Osteocyte (in vitro differentiated cells): Measurements from ENCODE around the gene WDR6. TPM values are rescaled to one million over a fixed set of nuclear protein-coding genes. Genes with fewer than 3 reads are reported as not detected.

Experiments used
- DNase-seq: peaks from one replicate; pipeline ENCODE4 v3.0.0; 2021; ENCODE audit warnings: mixed read lengths; ENCODE audit not compliant: unreplicated experiment; ENCODE audit errors: extremely low spot score
- H3K27ac Mint-ChIP-seq: one replicate; pipeline ENCODE4 v1.8.0; 2021; ENCODE audit warnings: mild to moderate bottlenecking, mixed read lengths; ENCODE audit not compliant: unreplicated experiment
- H3K27me3 Mint-ChIP-seq: one replicate; pipeline ENCODE4 v1.8.0; 2021; ENCODE audit warnings: mixed read lengths; ENCODE audit not compliant: unreplicated experiment
- H3K36me3 Mint-ChIP-seq: one replicate; pipeline ENCODE4 v1.8.0; 2021; ENCODE audit warnings: mixed read lengths; ENCODE audit not compliant: unreplicated experiment
- H3K4me1 Mint-ChIP-seq: one replicate; pipeline ENCODE4 v1.8.0; 2021; ENCODE audit warnings: mixed read lengths; ENCODE audit not compliant: unreplicated experiment
- H3K4me3 Mint-ChIP-seq: one replicate; pipeline ENCODE4 v1.8.0; 2021; ENCODE audit warnings: mild to moderate bottlenecking, moderate library complexity, mixed read lengths; ENCODE audit not compliant: unreplicated experiment
- H3K9me3 Mint-ChIP-seq: one replicate; pipeline ENCODE4 v1.8.0; 2021; ENCODE audit warnings: mixed read lengths; ENCODE audit not compliant: unreplicated experiment
- total RNA-seq: library from RNA; stranded (reverse); gene quantifications from 2 replicates; pipeline ENCODE4 v1.2.1, GENCODE V29; 2021
- TF ChIP-seq, protein P1 (sequence below): fragments of 200-600 bp; sonication (generic); IDR thresholded peaks from 2 replicates; pipeline ENCODE4 v1.5.0; 2021; ENCODE audit warnings: antibody characterized with exemption, mild to moderate bottlenecking, moderate library complexity

Gene WDR6
- total RNA-seq, 1 donor from 2014 or later, result 236 TPM

DNA sequence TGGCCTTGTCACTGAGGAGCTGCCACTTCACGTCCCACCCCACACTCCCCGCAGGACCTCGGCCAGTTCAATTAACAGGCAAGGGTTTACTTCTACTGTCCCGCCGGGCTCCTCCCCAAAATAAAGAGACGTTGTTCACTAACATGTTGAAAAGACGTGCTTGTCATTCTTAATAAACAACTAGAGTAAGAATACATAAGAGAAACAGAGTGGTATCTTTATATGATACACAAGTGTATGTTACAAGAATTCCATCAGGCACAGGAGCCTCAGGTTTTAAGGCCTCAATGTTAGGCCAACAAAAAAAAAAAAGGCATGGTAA is 22.3 kb downstream of the WDR6 start:
- TF ChIP-seq, protein P1, sequence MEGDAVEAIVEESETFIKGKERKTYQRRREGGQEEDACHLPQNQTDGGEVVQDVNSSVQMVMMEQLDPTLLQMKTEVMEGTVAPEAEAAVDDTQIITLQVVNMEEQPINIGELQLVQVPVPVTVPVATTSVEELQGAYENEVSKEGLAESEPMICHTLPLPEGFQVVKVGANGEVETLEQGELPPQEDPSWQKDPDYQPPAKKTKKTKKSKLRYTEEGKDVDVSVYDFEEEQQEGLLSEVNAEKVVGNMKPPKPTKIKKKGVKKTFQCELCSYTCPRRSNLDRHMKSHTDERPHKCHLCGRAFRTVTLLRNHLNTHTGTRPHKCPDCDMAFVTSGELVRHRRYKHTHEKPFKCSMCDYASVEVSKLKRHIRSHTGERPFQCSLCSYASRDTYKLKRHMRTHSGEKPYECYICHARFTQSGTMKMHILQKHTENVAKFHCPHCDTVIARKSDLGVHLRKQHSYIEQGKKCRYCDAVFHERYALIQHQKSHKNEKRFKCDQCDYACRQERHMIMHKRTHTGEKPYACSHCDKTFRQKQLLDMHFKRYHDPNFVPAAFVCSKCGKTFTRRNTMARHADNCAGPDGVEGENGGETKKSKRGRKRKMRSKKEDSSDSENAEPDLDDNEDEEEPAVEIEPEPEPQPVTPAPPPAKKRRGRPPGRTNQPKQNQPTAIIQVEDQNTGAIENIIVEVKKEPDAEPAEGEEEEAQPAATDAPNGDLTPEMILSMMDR, result no peak
- peaks cover 20% of the 10 kb centered on the region for H3K4me1 Mint-ChIP-seq
- no peaks in the 10 kb centered on the region for H3K9me3 Mint-ChIP-seq
- H3K36me3 Mint-ChIP-seq, result peaks cover 23% of the 10 kb centered on the region
- peak overlapping the region; percentile 92 for H3K4me3 Mint-ChIP-seq
- DNase-seq, result no peak
- H3K27ac Mint-ChIP-seq, result peak overlapping the region; percentile 95
- no peaks in the 10 kb centered on the region for H3K27me3 Mint-ChIP-seq

DNA sequence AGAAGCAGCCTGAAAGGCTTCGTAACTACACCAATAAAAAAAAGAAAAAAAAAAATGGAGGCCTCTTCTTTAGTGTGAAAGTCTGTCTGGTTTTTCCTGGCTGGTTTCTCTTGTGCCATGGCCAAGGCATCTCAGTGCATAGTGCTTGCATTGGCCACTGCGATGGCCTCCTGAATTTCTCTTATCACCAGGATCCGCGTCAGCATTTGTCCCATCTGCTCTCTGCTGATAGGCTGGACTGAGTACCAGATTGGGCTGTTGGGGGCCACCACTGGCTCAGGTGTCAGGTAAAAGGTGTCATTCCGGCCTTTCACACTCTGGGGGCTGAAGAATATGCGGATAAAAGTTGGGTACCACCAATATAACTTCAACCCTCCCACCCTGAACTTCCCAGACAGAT is 23.1 kb downstream of the WDR6 start:
- Mint-ChIP-seq H3K27me3 (no peaks in the 10 kb centered on the region), H3K27ac (peak overlapping the region; percentile 23), H3K4me1 (peaks cover 20% of the 10 kb centered on the region), H3K36me3 (peaks cover 22% of the 10 kb centered on the region), H3K9me3 (no peaks in the 10 kb centered on the region), H3K4me3 (no peak overlapping the region)
- TF ChIP-seq, protein P1, result no peak
- no peak for DNase-seq

DNA sequence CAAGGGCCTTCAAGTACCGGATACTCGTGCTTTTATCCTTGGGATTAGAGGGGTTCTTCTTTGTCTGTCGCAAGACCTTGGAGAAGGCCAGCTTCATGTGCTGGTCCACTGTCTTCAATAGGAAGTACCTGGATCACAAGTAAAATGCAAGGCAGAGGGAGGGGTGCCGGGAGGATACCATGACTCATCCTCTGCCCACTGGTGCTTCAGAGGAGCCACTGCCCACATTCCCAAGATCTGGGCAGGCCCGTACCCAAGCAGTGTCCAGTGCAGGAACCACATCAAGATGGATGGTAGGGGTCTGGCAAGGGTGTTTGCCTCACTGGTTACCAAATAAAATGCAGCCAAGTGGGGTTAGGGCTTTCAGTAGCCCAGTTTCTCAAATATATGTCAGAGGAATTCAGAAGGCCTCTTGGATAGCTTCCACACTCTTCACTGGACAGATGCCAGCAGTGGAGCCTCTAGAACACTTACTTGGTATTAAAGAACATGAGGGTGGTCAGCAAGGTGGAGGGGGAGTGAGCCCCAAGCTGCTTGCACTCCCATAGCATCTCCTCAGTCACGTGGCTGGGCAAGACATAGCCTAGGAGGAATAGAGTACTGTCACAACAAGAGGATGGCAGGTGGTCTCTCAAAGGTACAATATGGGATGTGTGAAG is 25.6 kb downstream of the WDR6 start:
- no peak for DNase-seq
- Mint-ChIP-seq H3K9me3 (no peaks in the 10 kb centered on the region), H3K4me1 (peaks cover 16% of the 10 kb centered on the region), H3K36me3 (peaks cover 23% of the 10 kb centered on the region), H3K27me3 (no peaks in the 10 kb centered on the region), H3K27ac (peak overlapping the region; percentile 18), H3K4me3 (no peak overlapping the region)
- TF ChIP-seq, protein P1, result no peak

DNA sequence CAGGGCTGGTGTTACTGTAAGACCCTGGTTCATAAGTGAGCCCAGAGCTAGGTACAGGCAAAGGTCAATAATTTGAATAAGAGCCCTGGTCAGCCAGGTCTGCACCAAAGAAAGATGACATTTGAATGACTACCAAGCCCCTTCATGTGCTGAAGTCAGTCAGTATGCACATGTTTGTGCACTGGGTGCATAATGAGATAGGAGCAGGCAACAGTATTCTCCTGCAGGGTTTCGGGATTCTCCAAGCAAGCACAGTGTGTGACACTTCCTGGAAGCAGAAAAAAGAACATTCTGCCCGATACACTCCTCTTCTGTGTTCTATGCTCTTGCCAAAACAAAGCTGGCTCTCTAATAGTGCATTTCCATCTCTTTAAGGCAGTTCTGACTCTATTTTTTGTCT is 27.5 kb downstream of the WDR6 start:
- no peaks in the 10 kb centered on the region for H3K27me3 Mint-ChIP-seq
- peaks cover 23% of the 10 kb centered on the region for H3K36me3 Mint-ChIP-seq
- H3K9me3 Mint-ChIP-seq, result no peaks in the 10 kb centered on the region
- TF ChIP-seq, protein P1, result no peak
- no peak overlapping the region for H3K27ac Mint-ChIP-seq
- no peak for DNase-seq
- H3K4me3 Mint-ChIP-seq, result no peak overlapping the region
- peaks cover 4% of the 10 kb centered on the region for H3K4me1 Mint-ChIP-seq

DNA sequence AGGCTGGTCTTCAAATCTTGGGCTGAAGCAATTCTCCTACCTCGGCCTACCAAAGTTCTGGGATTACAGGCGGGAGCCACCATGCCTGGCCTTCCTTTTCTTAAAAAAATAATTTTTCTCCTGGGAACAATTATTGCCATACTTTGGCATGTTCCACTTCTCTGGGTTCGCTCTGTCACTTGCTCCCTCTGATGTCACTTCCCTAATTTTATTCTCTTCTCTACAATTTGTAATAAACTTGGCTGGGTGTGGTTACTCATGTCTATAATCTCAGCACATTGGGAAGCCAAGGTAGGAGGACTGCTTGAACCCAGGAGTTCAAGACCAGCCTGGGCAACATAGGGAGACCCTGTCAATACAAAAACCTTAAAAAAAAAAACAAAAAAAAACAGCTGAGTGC is 28.1 kb downstream of the WDR6 start:
- no peaks in the 10 kb centered on the region for H3K27me3 Mint-ChIP-seq

More for the DNA sequence above, 28.1 kb downstream of the WDR6 start:
- DNase-seq, result no peak
- peaks cover 23% of the 10 kb centered on the region for H3K36me3 Mint-ChIP-seq
- no peaks in the 10 kb centered on the region for H3K9me3 Mint-ChIP-seq
- peak overlapping the region; percentile 38 for H3K27ac Mint-ChIP-seq
- TF ChIP-seq, protein P1, result no peak
- no peak overlapping the region for H3K4me3 Mint-ChIP-seq
- no peaks in the 10 kb centered on the region for H3K4me1 Mint-ChIP-seq
